HG03558 (cell line): Measurements from ENCODE around the gene COMMD2.

Source experiments
- ATAC-seq: cut with Tn5 transposase; IDR thresholded peaks from one replicate; pipeline ENCODE4 v1.9.1; 2021; ENCODE audit warnings: moderate number of reproducible peaks; ENCODE audit not compliant: unreplicated experiment; ENCODE audit errors: extremely low read depth

Gene COMMD2

GRCh38 chr3:149706905-149707304, 45.4 kb downstream of the COMMD2 start:
- no peak for ATAC-seq

- ATAC-seq, result no peak
Measured at GRCh38 chr3:149705416-149705815, 46.9 kb downstream of the COMMD2 start.

GRCh38 chr3:149703466-149703865, 48.8 kb downstream of the COMMD2 start:
- no peak for ATAC-seq

GRCh38 chr3:149702691-149703441, 49.4 kb downstream of the COMMD2 start:
- ATAC-seq, result no peak

- ATAC-seq, result no peak
Measured at GRCh38 chr3:149701977-149702350, 50.3 kb downstream of the COMMD2 start.

- ATAC-seq, result no peak
Measured at GRCh38 chr3:149701206-149701976, 50.9 kb downstream of the COMMD2 start.
